DMS153 (cell line): ENCODE data around the gene SH3RF3.

Source experiments
- DNase-seq: peaks from one replicate; lab custom pipeline; 2025; lab: John Stamatoyannopoulos, UW

SH3RF3 gene

GRCh38 chr2:109337221-109337620 is 208.2 kb downstream of the SH3RF3 start:
- DNase-seq, result no peak

- no peak for DNase-seq
Observed at GRCh38 chr2:109339519-109339966, 210.5 kb downstream of the SH3RF3 start.

DNA sequence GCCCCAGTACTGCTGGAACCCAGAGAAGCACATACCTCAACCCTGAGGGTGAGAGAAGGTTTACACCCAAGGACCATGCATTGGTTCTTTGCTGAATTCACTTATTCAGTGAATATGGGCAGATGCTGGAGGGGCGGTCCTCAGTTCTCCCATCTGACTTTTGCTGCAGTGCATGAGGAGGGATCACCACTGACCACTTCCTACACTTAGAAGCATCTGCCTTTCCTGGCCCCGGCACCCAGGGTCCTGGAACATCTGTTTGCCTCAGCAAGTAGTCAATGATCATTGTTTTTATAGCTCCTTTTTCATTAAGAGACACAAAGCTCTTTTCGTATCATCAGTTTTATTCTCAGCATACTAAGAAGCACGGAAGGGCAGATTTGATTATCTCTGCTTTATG is 211.4 kb downstream of the SH3RF3 start:
- DNase-seq, result no peak

- no peak for DNase-seq
Observed at GRCh38 chr2:109341355-109342255, 212.6 kb downstream of the SH3RF3 start.

GRCh38 chr2:109342256-109342850 is 213.3 kb downstream of the SH3RF3 start:
- DNase-seq, result no peak

DNA sequence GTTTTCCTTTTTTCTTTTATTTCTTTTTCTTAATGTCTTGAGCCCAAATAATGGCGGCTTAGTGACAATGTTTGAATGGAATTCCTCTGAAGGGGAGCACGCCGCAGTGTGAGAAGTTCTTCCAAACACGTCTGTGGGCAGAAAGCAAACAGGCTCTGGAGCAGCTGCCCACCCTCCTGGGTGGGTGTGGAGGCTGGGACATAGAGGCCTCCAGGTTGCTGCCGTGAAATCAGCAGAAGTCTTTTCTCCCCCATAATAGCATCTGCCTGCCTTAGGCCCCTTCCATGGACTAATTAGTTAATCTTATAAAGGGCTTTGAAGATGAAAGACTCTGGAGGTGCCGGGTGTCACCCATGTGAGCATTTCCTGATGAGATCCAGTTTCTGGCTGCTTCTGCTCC is 213.9 kb downstream of the SH3RF3 start:
- no peak for DNase-seq

DNA sequence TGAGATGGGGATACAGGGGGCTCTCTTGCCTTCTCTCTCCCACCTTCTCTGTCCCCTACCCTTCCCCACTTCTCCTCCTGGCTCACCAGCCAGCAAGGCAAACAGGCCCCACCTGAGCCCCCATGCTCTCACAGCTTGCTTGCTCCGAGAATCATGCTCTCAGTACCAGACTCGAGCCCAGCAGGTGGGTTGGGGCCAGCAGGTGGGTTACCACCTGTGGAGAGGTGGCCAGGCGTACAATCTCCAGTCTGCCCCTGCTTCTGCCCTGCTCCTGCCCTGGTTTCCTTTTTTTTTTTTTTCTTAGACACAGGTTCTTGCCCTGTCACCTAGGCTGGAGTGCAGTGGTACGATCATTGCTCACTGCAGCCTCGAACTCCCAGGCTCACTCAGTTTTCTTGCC is 214.5 kb downstream of the SH3RF3 start:
- DNase-seq, result no peak

GRCh38 chr2:109344270-109344805 is 215.3 kb downstream of the SH3RF3 start:
- DNase-seq, result no peak

DNA sequence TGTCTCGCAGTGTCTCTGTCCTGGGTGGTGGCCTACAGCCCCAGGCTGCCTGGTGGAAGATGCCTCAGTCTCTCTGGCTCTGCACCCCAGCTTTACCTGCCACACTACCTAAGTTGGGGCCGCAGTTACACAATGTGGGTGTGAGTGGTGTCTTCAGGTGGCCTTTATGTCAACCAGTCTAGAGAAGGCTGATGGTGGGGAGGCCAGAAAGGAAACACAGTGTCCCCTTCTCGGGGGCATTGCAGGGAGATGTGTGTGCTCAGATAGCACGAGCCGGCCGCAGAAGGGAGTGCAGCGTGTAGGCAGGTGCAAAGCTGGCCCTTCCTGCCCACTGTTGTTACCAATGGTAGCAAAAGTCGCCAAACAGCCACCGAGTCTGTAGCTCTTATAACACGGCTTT is 216.1 kb downstream of the SH3RF3 start:
- DNase-seq, result no peak

GRCh38 chr2:109345653-109346480 is 216.9 kb downstream of the SH3RF3 start:
- DNase-seq, result no peak

- no peak for DNase-seq
Observed at GRCh38 chr2:109346601-109347228, 217.7 kb downstream of the SH3RF3 start.

DNA sequence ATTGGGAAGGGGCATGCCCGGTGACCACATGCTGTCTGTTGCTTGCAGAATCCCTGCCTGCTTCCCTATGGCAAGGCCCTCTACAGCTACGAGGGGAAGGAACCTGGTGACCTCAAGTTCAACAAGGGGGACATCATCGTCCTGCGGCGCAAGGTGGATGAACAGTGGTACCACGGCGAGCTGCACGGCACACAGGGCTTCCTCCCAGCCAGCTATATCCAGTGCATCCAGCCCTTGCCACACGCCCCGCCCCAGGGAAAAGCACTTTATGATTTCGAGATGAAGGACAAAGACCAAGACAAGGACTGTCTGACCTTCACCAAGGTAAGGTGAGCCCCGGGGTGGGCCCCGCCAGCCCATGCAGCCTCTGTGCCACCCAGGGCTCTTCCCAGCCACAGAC is 218.6 kb downstream of the SH3RF3 start:
- no peak for DNase-seq

- no peak for DNase-seq
Observed at GRCh38 chr2:109348190-109348589, 219.2 kb downstream of the SH3RF3 start.

- no peak for DNase-seq
Observed at GRCh38 chr2:109348671-109349502, 219.9 kb downstream of the SH3RF3 start.

DNA sequence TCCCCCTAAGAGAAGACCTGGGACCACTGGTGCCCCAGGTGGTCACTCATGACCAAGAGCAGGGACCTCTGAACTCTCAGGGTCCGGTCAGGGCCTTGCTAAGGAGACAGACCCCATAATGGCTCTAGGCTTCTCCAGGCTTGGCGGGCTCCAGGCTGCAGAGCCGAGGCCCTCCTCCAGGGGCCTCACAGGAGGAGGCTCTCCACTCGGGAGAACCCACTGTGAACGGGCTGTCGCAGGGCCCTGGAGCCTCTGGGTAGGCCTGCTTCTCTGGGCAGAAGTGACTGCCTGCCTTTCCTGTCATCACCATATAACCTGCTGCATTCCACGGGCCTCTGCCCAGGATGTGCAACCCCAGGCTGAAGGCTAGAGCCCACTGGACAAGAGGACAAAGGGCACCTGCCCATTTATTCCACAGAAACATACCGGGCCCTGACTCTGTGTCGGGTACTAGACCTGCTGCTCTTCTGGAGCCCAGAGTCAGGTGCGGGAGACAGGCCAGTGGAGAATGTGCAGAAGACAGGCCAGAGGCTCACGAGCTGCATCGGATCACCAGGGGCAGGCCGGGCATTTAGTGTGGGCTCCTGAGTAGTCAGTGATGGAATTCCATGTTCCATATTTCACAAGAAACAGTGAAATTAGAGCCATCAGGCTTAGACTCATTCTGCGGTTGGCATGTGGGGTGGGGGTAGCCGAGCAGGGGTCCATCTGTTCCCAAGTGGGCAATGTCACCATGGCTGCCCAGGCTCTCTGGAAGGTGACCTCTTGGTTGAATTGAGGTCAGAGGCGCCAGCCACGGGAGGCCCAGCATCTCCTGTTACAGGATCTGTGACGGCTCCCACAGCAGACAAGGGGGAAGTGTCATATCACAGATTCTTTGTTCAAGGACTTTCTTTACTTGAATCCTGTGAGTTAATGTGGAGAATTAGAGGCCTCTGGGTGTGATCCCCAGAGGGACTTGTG is 220.8 kb downstream of the SH3RF3 start:
- no peak for DNase-seq

DNA sequence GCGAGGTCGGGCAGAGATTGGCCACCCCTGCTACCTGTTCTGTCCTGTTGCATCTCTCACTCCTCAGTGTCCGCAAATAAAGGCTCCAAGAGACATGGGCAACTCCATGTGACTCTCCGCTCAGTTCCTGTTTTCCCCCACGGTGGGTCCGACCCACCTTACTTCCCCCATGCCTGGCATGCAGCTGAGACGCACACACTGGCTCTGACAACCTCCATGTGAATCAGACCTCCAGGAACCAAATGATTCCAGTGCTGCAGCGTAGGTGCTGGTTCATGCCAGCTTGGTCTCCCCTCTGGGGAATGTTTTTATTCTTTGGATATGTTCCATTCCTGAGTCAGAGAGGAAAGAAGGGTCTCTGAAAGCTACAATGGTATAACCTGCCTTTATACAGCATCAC is 221.5 kb downstream of the SH3RF3 start:
- no peak for DNase-seq

- no peak for DNase-seq
Observed at GRCh38 chr2:109351164-109351756, 222.3 kb downstream of the SH3RF3 start.

- no peak for DNase-seq
Observed at GRCh38 chr2:109352056-109352897, 223.3 kb downstream of the SH3RF3 start.
